Fibroblast of mammary gland (primary cell): ENCODE results near the gene TNS3.

Experiments
- DNase-seq: peaks from one replicate; pipeline ENCODE4 v3.0.0-alpha.2; 2010; ENCODE audit warnings: low read depth
- H3K4me3 ChIP-seq: 2 replicates; pipeline ENCODE4 v1.5.1; 2011; ENCODE audit warnings: low read depth, mild to moderate bottlenecking, low read length, moderate library complexity; ENCODE audit not compliant: control insufficient read depth
- CTCF ChIP-seq: conservative IDR thresholded peaks from 2 replicates; pipeline ENCODE4 v1.5.1; 2011; ENCODE audit warnings: low read depth, low read length, inconsistent platforms; ENCODE audit not compliant: control insufficient read depth, insufficient read depth

TNS3 gene

GRCh38 chr7:47580811-47581331 lies 1.0 kb downstream of the TNS3 start:
- TF ChIP-seq CTCF: no peak
- no peak for DNase-seq
- peak overlapping the region; percentile 60 for H3K4me3 ChIP-seq

- TF ChIP-seq CTCF: no peak
- no peak for DNase-seq
- peak overlapping the region; percentile 60 for H3K4me3 ChIP-seq
Measured at GRCh38 chr7:47580175-47580706, 1.7 kb downstream of the TNS3 start.

GRCh38 chr7:47579458-47579857 lies 2.5 kb downstream of the TNS3 start:
- TF ChIP-seq CTCF: no peak
- DNase-seq: no peak
- no peak overlapping the region for H3K4me3 ChIP-seq

- peak; percentile 69 for DNase-seq
Measured at GRCh38 chr7:47578579-47579270, 3.2 kb downstream of the TNS3 start.

GRCh38 chr7:47577321-47577919 lies 4.5 kb downstream of the TNS3 start:
- TF ChIP-seq CTCF: no peak
- no peak overlapping the region for H3K4me3 ChIP-seq
- no peak for DNase-seq

More at GRCh38 chr7:47578579-47579270, 3.2 kb downstream of the TNS3 start:
- H3K4me3 ChIP-seq: no peak overlapping the region
- TF ChIP-seq CTCF: no peak

- no peak for TF ChIP-seq CTCF
- no peak overlapping the region for H3K4me3 ChIP-seq
- DNase-seq: no peak
Measured at GRCh38 chr7:47576866-47577306, 5.0 kb downstream of the TNS3 start.
